HG03439 (cell line): ENCODE data around the gene GRK2.
"Not testable (repeated sequence)": the region's sequence is repeated elsewhere in the genome, so short reads cannot be mapped to it uniquely, and the experiment has no call there.

Source experiments
- ATAC-seq: cut with Tn5 transposase; IDR thresholded peaks from one replicate; pipeline ENCODE4 v1.9.1; 2021; ENCODE audit warnings: mild to moderate bottlenecking, moderate library complexity; ENCODE audit not compliant: unreplicated experiment

GRK2 gene

DNA sequence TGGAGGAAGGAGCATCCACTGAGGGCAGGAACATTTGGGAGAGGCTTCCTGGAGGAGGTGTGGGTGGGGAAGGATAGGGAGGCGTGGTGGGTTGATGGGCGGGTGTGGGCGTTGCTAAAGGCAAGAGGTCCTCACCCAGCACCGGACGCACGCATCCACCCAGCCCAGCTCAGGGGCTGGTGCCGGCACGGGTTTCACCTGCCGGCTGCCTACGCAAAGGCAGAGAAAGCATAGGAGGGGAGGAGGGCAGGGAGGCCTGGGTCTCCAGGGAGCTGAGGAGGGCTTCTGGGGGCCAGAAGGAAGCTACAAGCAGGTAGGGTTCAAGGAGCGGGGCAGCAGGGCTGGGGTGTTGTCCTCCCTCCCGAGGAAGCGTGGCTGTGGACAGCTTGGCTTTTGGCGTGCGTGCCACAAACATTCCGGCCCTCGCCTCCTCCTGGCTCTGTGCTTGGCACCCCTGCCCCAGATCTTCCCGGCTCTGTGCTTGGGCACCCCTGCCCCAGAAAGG is 44.8 kb downstream of the GRK2 start:
- ATAC-seq: no peak

GRCh38 chr11:67311556-67312082 is 45.3 kb downstream of the GRK2 start:
- ATAC-seq: no peak

- ATAC-seq: no peak
Observed at GRCh38 chr11:67312187-67313021, 46.1 kb downstream of the GRK2 start.

- no peak for ATAC-seq
Observed at GRCh38 chr11:67313125-67313890, 47.0 kb downstream of the GRK2 start.

- no peak for ATAC-seq
Observed at GRCh38 chr11:67314218-67314617, 47.9 kb downstream of the GRK2 start.

DNA sequence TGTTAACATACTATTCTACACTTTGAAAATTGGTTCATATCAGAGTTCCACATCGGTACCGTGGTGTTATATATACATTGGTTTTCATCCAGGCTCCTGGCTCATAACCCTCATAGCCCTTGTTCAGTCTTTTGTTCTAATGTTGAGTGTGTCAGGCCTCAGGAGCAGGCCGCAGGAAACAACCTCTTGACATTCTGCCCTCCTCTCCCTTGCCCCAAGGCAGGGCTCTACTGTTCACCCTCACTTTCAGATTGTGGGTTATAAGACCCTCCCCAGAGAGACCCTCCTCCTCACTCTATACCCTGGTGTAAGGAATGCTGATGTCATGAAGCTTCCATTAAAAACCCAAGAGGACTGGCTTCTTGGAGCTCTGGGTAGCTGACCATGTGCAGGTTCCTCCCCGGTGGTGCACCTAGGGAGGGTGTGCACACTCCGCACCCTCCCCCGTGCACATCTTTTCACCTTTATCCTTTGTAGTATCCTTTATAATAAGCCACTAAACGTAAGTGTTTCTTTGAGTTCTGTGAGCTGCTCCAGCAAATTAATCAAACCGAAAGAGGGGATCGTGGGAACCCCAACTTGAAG is 49.1 kb downstream of the GRK2 start:
- ATAC-seq: no peak

GRCh38 chr11:67316882-67317204 is 50.6 kb downstream of the GRK2 start:
- ATAC-seq: no peak

GRCh38 chr11:67317205-67317887 is 51.1 kb downstream of the GRK2 start:
- ATAC-seq: peak; percentile 84

- no peak for ATAC-seq
Observed at GRCh38 chr11:67317888-67318555, 51.7 kb downstream of the GRK2 start.

DNA sequence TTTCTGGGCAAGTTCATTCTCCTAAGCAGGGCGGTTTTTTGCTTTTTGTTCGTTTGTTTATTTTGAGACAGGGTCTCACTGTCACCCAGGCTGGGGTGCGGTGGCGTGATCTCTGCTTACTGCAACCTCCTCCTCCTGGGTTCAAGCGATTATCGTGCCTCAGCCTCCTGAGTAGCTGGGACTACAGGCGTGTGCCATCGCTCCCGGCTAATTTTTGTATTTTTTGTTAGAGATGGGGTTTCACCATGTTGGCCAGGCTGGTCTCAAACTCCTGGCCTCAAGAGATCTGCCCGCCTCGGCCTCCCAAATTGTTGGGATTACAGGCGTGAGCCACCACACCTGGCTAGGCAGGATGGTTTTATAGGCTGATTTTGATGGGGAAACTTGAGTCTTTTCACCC is 52.6 kb downstream of the GRK2 start:
- not testable (repeated sequence) for ATAC-seq

DNA sequence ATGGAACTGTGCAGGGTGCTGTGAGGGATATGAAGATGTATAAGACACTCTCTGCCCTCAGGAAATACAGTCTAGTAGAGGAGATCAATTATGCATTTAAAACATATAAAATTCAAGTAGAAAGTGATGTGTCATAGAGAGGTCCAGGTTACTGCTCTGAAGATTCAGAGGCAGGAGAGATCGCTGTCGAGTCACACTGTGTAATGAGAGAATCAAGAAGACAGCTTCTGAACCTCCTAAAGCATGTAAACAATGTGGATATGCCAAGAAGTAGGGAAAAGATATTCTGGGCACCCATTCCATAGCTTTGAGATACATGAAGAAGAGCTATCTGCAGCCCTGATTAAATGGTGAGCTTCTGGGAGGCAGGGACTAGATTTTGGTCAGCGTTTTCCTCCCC is 53.7 kb downstream of the GRK2 start:
- no peak for ATAC-seq

DNA sequence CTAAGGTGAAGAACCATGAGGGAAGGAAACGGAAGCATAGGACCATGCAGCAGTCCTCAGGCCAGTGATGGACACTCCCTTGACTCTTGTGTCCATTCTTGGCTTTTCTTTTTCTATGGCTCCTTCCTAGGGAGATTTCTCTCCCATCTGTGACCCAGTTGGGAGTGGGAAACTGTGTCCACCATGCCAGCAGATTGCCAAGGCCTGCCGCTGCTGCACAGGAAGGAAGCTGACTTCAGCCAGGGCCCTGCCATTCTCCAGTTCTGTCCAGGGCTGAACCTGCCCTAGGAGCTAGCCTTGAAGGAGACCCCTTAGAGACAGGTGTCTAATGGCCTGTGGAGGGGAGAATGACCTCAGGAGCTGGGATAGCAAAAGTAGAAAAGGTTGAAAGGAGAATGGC is 54.4 kb downstream of the GRK2 start:
- no peak for ATAC-seq

DNA sequence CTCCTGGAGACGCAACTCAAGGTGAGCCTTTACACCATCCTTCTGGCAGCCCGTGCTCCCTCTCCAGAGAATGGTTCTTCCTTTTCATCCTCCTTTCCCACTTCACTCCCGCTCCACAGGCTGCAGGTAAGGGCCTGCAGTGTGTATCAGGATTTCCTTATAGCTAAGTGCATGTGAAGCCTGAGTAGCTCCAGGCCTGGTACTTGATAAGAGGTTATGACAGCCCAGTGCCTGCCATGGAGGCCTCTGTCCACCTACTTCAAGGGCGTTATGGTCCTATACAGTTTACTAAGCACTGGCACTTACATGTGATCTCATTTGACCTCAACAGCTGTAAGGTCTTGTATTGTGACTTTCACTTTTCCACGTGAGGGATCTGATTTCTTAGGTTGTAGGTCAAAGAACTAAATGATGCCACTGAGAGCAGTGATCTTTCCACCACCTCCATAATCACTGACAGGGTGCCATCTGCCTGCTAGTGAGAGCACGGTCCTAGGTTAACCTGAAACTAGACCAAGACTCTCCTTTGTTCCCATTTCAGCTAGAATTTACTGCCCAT is 55.1 kb downstream of the GRK2 start:
- ATAC-seq: no peak

DNA sequence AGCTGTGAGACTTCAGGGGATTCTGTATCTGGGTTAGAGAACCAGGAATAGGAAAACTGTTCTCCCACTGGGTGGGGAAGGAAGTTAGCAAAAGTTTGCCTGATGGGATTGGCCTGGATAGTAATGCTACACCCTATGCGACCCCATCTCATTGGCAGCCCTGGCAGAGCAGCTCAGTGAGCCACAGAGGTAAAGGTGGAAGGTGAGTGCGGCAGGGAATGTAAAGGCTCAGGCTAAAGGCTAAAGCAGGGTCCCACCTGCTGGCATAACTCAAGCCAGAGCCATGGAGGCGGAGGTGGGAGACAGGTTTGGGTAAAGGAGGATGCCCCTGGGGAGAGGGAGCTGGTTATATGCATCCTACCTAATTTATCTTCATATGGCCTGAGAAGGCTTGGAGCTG is 55.8 kb downstream of the GRK2 start:
- ATAC-seq: no peak

DNA sequence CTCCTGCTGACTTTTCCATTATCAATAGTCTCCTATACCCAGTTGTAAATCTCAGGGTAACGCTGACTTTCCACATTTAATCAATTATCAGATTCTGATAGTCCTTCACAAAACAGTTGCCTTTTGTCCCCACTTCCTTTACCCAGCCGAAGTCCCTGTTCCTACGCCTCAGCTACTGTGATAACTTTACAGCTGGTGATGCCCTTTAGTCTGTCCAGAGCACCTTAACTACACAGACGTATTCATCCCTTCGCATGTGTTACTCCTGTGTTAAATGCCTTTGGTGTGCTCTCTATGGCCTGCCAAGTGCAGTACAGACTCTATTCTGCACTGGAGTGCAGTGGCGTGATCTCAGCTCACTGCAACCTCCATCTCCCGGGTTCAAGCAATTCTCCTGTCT is 57.3 kb downstream of the GRK2 start:
- ATAC-seq: no peak

GRCh38 chr11:67332081-67332691 is 65.9 kb downstream of the GRK2 start:
- ATAC-seq: no peak
